IMR-90 (cell line): Measurements from ENCODE around the gene CYP27C1. TPM values are rescaled to one million over a fixed set of nuclear protein-coding genes. Genes with fewer than 3 reads are reported as not detected.

Experiments used
- ATAC-seq: fragments of 200-7000 bp; cut with Tn5 transposase; 2 replicates; pipeline ENCODE4 v1.9.1; 2020; ENCODE audit warnings: low read depth, mild to moderate bottlenecking, moderate library complexity
- BruUV-seq: library from RNA; stranded (reverse); fragments of 400-500 nt; replicated peaks from 2 replicates; lab custom pipeline; 2021; lab: Mats Ljungman, UMichigan
- CTCF ChIA-PET: fragments of 300-600 bp; formaldehyde crosslinking; extraction: SDS; loops from one replicate; lab custom pipeline; 2021; ENCODE audit warnings: antibody characterized with exemption; lab: Yijun Ruan, JAX
- POLR2A ChIA-PET: fragments of 300-600 bp; sonication (Branson Sonifier 250); formaldehyde crosslinking; loops from one replicate; lab custom pipeline; 2022; ENCODE audit warnings: antibody characterized with exemption; ENCODE audit not compliant: unreplicated experiment; lab: Charles Lee
- DNase-seq: peaks from one replicate; pipeline ENCODE4 v3.0.0; 2013
- H2AFZ ChIP-seq: replicated peaks from 2 replicates; pipeline ENCODE3; 2013; ENCODE audit warnings: low read length, mild to moderate bottlenecking; ENCODE audit not compliant: poor library complexity
- H2AK5ac ChIP-seq: 2 replicates; pipeline ENCODE4 v1.6.1; 2013; ENCODE audit warnings: low read depth, low read length, inconsistent platforms
- H2AK9ac ChIP-seq: replicated peaks from 2 replicates; pipeline ENCODE3; 2013; ENCODE audit warnings: mild to moderate bottlenecking, low read depth, low read length, moderate library complexity; ENCODE audit not compliant: poor library complexity
- H2BK120ac ChIP-seq: 2 replicates; pipeline ENCODE4 v1.6.1; 2013; ENCODE audit warnings: low read depth, low read length, inconsistent platforms
- H2BK15ac ChIP-seq: 3 replicates; pipeline ENCODE4 v1.6.1; 2013; ENCODE audit warnings: low read depth, low read length, inconsistent platforms
- H2BK20ac ChIP-seq: 2 replicates; pipeline ENCODE4 v1.6.1; 2013; ENCODE audit warnings: low read depth, mild to moderate bottlenecking, inconsistent platforms, low read length, moderate library complexity
- H2BK5ac ChIP-seq: 2 replicates; pipeline ENCODE4 v1.6.1; 2013; ENCODE audit warnings: mild to moderate bottlenecking, low read depth, low read length, inconsistent platforms; ENCODE audit not compliant: poor library complexity, severe bottlenecking
- H3K14ac ChIP-seq: replicated peaks from 2 replicates; pipeline ENCODE4 v1.6.1; 2013; ENCODE audit warnings: low read depth, low read length, inconsistent platforms
- H3K18ac ChIP-seq: 2 replicates; pipeline ENCODE4 v1.6.1; 2013; ENCODE audit warnings: low read depth, low read length, control low read depth
- H3K23ac ChIP-seq: 2 replicates; pipeline ENCODE4 v1.6.1; 2013; ENCODE audit warnings: low read depth, low read length, inconsistent platforms
- H3K27ac ChIP-seq: 2 replicates; pipeline ENCODE4 v1.5.1; 2013; ENCODE audit warnings: mild to moderate bottlenecking, control low read depth, low read length; ENCODE audit not compliant: insufficient read depth
- H3K27me3 ChIP-seq: 2 replicates; pipeline ENCODE4 v1.6.1; 2013; ENCODE audit warnings: low read length; ENCODE audit not compliant: control insufficient read depth, insufficient read depth
- H3K36me3 ChIP-seq: 2 replicates; pipeline ENCODE4 v1.6.1; 2013; ENCODE audit warnings: low read length, mixed read lengths; ENCODE audit not compliant: control insufficient read depth, insufficient read depth
- H3K4ac ChIP-seq: 2 replicates; pipeline ENCODE4 v1.6.1; 2013; ENCODE audit warnings: low read depth, low read length, inconsistent platforms
- H3K4me1 ChIP-seq: 2 replicates; pipeline ENCODE4 v1.6.1; 2013; ENCODE audit warnings: low read length, mixed read lengths; ENCODE audit not compliant: control insufficient read depth, insufficient read depth
- H3K4me2 ChIP-seq: 2 replicates; pipeline ENCODE4 v1.6.1; 2013; ENCODE audit warnings: low read depth, mild to moderate bottlenecking, control low read depth, low read length, moderate library complexity
- H3K4me3 ChIP-seq: 2 replicates; pipeline ENCODE4 v1.5.1; 2013; ENCODE audit warnings: low read depth, mild to moderate bottlenecking, control low read depth, low read length, moderate library complexity; ENCODE audit not compliant: insufficient read depth
- H3K56ac ChIP-seq: 2 replicates; pipeline ENCODE4 v1.6.1; 2013; ENCODE audit warnings: low read length, inconsistent platforms; ENCODE audit not compliant: insufficient read depth; ENCODE audit errors: extremely low read depth
- H3K79me1 ChIP-seq, 2 experiments: 2 replicates each; pipeline ENCODE4 v1.6.1; 2013; ENCODE audit warnings: low read length in 2 of 2, inconsistent platforms in 1 of 2, low read depth in 1 of 2
- H3K9ac ChIP-seq: 2 replicates; pipeline ENCODE4 v1.6.1; 2013; ENCODE audit warnings: low read depth, low read length, control low read depth
- H3K9me1 ChIP-seq: 2 replicates; pipeline ENCODE4 v1.6.1; 2013; ENCODE audit warnings: low read length, inconsistent platforms; ENCODE audit not compliant: insufficient read depth
- H3K9me3 ChIP-seq: 2 replicates; pipeline ENCODE4 v1.6.1; 2013; ENCODE audit warnings: low read length; ENCODE audit not compliant: control insufficient read depth, insufficient read depth
- H4K20me1 ChIP-seq: 2 replicates; pipeline ENCODE4 v1.6.1; 2013; ENCODE audit warnings: low read length, inconsistent platforms; ENCODE audit not compliant: insufficient read depth
- H4K5ac ChIP-seq: 2 replicates; pipeline ENCODE4 v1.6.1; 2013; ENCODE audit warnings: mild to moderate bottlenecking, low read depth, low read length, control low read depth
- H4K8ac ChIP-seq, 2 experiments: 2 replicates each; pipeline ENCODE4 v1.6.1; 2013; ENCODE audit warnings: low read depth in 2 of 2, low read length in 2 of 2, control low read depth in 1 of 2, inconsistent platforms in 1 of 2
- H4K91ac ChIP-seq: 2 replicates; pipeline ENCODE4 v1.6.1; 2013; ENCODE audit warnings: low read depth, low read length, inconsistent platforms; ENCODE audit not compliant: insufficient read depth
- BHLHE40 ChIP-seq: fragments of 150-350 bp; IDR thresholded peaks from 2 replicates; pipeline ENCODE4 v1.6.1; 2016; ENCODE audit warnings: mild to moderate bottlenecking, low read depth, low read length
- CEBPB ChIP-seq: IDR thresholded peaks from 2 replicates; pipeline ENCODE4 v1.6.1; 2012; ENCODE audit warnings: low read depth, low read length, improper control_type of control experiment
- CHD1 ChIP-seq: IDR thresholded peaks from 2 replicates; pipeline ENCODE4 v1.6.1; 2012; ENCODE audit warnings: low read depth, low read length, improper control_type of control experiment
- ELK1 ChIP-seq: fragments of 150-350 bp; IDR thresholded peaks from 2 replicates; pipeline ENCODE4 v1.6.1; 2016; ENCODE audit warnings: low read depth, mild to moderate bottlenecking, low read length, moderate library complexity, borderline replicate concordance
- FOS ChIP-seq: fragments of 150-350 bp; IDR thresholded peaks from 2 replicates; pipeline ENCODE4 v1.6.1; 2016; ENCODE audit warnings: low read depth, low read length
- MAFK ChIP-seq: IDR thresholded peaks from 2 replicates; pipeline ENCODE4 v1.6.1; 2012; ENCODE audit warnings: low read depth, low read length, improper control_type of control experiment
- MAZ ChIP-seq: IDR thresholded peaks from 2 replicates; pipeline ENCODE4 v1.6.1; 2012; ENCODE audit warnings: low read depth, mild to moderate bottlenecking, low read length, improper control_type of control experiment, moderate library complexity, borderline replicate concordance
- MXI1 ChIP-seq: IDR thresholded peaks from 2 replicates; pipeline ENCODE4 v1.6.1; 2012; ENCODE audit warnings: low read depth, mild to moderate bottlenecking, low read length, moderate library complexity, borderline replicate concordance
- NFE2L2 ChIP-seq: fragments of 150-350 bp; IDR thresholded peaks from 2 replicates; pipeline ENCODE4 v1.6.1; 2016; ENCODE audit warnings: low read depth, mild to moderate bottlenecking, low read length
- POLR2A ChIP-seq: IDR thresholded peaks from 2 replicates; pipeline ENCODE4 v1.6.1; 2012; ENCODE audit warnings: mild to moderate bottlenecking, low read depth, low read length
- RAD21 ChIP-seq: IDR thresholded peaks from 2 replicates; pipeline ENCODE4 v1.6.1; 2012; ENCODE audit warnings: low read length, improper control_type of control experiment
- RCOR1 ChIP-seq: IDR thresholded peaks from 2 replicates; pipeline ENCODE4 v1.6.1; 2012; ENCODE audit warnings: mild to moderate bottlenecking, low read length, improper control_type of control experiment; ENCODE audit not compliant: insufficient replicate concordance
- RFX5 ChIP-seq: IDR thresholded peaks from 2 replicates; pipeline ENCODE4 v1.8.0; 2012; ENCODE audit warnings: low read depth, mild to moderate bottlenecking, low read length, moderate library complexity
- SMC3 ChIP-seq: fragments of 150-350 bp; IDR thresholded peaks from 2 replicates; pipeline ENCODE4 v1.6.1; 2016; ENCODE audit warnings: low read depth, mild to moderate bottlenecking, antibody characterized with exemption, low read length, moderate library complexity
- WGBS, 2 experiments: methylation state at CpG; one replicate each; pipeline versions ENCODE4 v1.1.5 to v1.1.7; 2013; ENCODE audit warnings: missing lambda C conversion rate in 2 of 2; ENCODE audit not compliant: insufficient read length in 1 of 2; ENCODE audit errors: extremely low coverage in 2 of 2; 5-methylcytosine and 5-hydroxymethylcytosine counted together
- dilution Hi-C: fragments of 300-500 bp; cut with HindIII; formaldehyde crosslinking; loops from one replicate; pipeline ENCODE4 v1.14.3; 2018; ENCODE audit warnings: low sequenced_read_pairs; ENCODE audit not compliant: unreplicated experiment
- in situ Hi-C: fragments of 300-500 bp; cut with MboI; formaldehyde crosslinking; loops from 3 replicates; pipeline ENCODE4 v1.14.3; 2019; ENCODE audit warnings: low sequenced_read_pairs, inconsistent platforms, mixed read lengths
- intact Hi-C: fragments of 100-400 bp; cut with micrococcal nuclease; formaldehyde crosslinking; loops from 2 replicates; pipeline ENCODE4 v1.10.0; 2022
- polyA plus RNA-seq, 3 experiments: library from polyadenylated mRNA; depleted of rRNA; stranded (reverse); fragments of >200 nt; gene quantifications; 2 replicates each; pipeline ENCODE4 v1.2.3, GENCODE V29; 2012; ENCODE audit warnings: low replicate concordance in 1 of 3
- total RNA-seq: library from RNA; depleted of rRNA; stranded (reverse); fragments of >200 nt; gene quantifications from 2 replicates; pipeline ENCODE4 v1.2.3, GENCODE V29; 2012
- TF ChIP-seq, protein P1 (sequence below): conservative IDR thresholded peaks from 2 replicates; pipeline ENCODE4 v1.5.1; 2012; ENCODE audit warnings: mild to moderate bottlenecking, low read depth, low read length, improper control_type of control experiment
- TF ChIP-seq, protein P2 (sequence below): fragments of 150-350 bp; IDR thresholded peaks from 2 replicates; pipeline ENCODE4 v1.6.1; 2017; ENCODE audit warnings: mild to moderate bottlenecking, antibody characterized with exemption, low read length, low read depth

Gene CYP27C1
- total and polyA plus RNA-seq, 2 of the 4 experiments (the other 2 are of a cell fraction) = not detected

DNA sequence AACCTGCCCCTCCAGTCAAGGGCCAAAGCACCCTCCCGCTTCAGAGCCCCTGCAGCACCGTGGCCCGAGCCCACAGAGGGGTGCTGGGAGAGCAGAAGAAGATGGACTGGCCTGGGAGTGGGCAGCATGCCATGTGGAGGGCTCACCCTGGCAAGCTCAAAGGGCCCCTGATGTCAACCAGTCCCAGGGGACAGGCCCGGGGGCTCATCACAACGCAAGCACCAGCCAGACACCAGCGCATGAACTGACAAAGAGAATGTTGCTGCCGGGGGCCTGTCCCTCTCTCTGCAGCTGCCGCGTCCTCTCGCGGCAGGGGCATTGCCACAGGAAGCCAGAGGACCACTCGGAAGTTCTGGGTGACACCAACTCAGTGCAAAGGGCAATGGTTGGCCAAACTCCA is 82.9 kb downstream of the CYP27C1 start:
- H4K8ac ChIP-seq = no peak overlapping the region
- in situ Hi-C loops (no loop called here), intact Hi-C loops (no loop called here), dilution Hi-C loops (no loop called here)
- no peaks in the 10 kb centered on the region for H3K9me1 ChIP-seq
- H2BK5ac ChIP-seq = no peak overlapping the region
- H2BK120ac ChIP-seq = no peak overlapping the region
- H3K4me2 ChIP-seq = no peak overlapping the region
- no peak overlapping the region for H2AFZ ChIP-seq
- H4K91ac ChIP-seq = no peak overlapping the region
- H2AK5ac ChIP-seq = no peak overlapping the region
- no peaks in the 10 kb centered on the region for H3K4me1 ChIP-seq
- POLR2A ChIA-PET = no interaction called here
- H3K79me1 ChIP-seq = no peaks in the 10 kb centered on the region
- H3K36me3 ChIP-seq = no peaks in the 10 kb centered on the region
- H3K4ac ChIP-seq = no peak overlapping the region
- no peak for DNase-seq
- no peak overlapping the region for H4K5ac ChIP-seq
- H3K4me3 ChIP-seq = no peak overlapping the region
- no peak for ATAC-seq
- H3K9ac ChIP-seq = no peak overlapping the region
- H3K14ac ChIP-seq = no peak overlapping the region
- H3K56ac ChIP-seq = no peak overlapping the region
- CTCF ChIA-PET = no interaction called here
- H3K18ac ChIP-seq = no peak overlapping the region
- no peak overlapping the region for H3K27ac ChIP-seq
- no peaks in the 10 kb centered on the region for H4K20me1 ChIP-seq
- H2BK20ac ChIP-seq = no peak overlapping the region
- no peak overlapping the region for H3K23ac ChIP-seq
- TF ChIP-seq RAD21 = no peak
- TF ChIP-seq, protein P1, sequence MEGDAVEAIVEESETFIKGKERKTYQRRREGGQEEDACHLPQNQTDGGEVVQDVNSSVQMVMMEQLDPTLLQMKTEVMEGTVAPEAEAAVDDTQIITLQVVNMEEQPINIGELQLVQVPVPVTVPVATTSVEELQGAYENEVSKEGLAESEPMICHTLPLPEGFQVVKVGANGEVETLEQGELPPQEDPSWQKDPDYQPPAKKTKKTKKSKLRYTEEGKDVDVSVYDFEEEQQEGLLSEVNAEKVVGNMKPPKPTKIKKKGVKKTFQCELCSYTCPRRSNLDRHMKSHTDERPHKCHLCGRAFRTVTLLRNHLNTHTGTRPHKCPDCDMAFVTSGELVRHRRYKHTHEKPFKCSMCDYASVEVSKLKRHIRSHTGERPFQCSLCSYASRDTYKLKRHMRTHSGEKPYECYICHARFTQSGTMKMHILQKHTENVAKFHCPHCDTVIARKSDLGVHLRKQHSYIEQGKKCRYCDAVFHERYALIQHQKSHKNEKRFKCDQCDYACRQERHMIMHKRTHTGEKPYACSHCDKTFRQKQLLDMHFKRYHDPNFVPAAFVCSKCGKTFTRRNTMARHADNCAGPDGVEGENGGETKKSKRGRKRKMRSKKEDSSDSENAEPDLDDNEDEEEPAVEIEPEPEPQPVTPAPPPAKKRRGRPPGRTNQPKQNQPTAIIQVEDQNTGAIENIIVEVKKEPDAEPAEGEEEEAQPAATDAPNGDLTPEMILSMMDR = no peak
- TF ChIP-seq FOS = no peak
- no peak for TF ChIP-seq BHLHE40
- no peak for TF ChIP-seq RFX5
- TF ChIP-seq RCOR1 = no peak
- TF ChIP-seq, protein P2, sequence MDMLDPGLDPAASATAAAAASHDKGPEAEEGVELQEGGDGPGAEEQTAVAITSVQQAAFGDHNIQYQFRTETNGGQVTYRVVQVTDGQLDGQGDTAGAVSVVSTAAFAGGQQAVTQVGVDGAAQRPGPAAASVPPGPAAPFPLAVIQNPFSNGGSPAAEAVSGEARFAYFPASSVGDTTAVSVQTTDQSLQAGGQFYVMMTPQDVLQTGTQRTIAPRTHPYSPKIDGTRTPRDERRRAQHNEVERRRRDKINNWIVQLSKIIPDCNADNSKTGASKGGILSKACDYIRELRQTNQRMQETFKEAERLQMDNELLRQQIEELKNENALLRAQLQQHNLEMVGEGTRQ = no peak
- TF ChIP-seq MAFK = no peak
- TF ChIP-seq CHD1 = no peak
- no peak for TF ChIP-seq CEBPB
- TF ChIP-seq MAZ = no peak
- no peak for TF ChIP-seq POLR2A
- no peak for TF ChIP-seq SMC3
- no peak for TF ChIP-seq ELK1
- TF ChIP-seq NFE2L2 = no peak
- TF ChIP-seq MXI1 = no peak
- peaks cover 11% of the 10 kb centered on the region for H3K27me3 ChIP-seq
- H3K9me3 ChIP-seq = no peaks in the 10 kb centered on the region
- H2AK9ac ChIP-seq = peak overlapping the region; percentile 31
- no peak overlapping the region for H2BK15ac ChIP-seq
- BruUV-seq = no TSS peak
- 98% methylated on average over 9 of the region's 12 CpGs; no CpG with 5 or more reads in 1 of the 2 experiments for WGBS, 2 experiments
